H1 (cell line): Measurements from ENCODE around the gene UBR1. TPM values are rescaled to one million over a fixed set of nuclear protein-coding genes. Genes with fewer than 3 reads are reported as not detected.

Experiments
- CTCF ChIA-PET: fragments of 300-600 bp; sonication (Branson Sonifier 250); formaldehyde crosslinking; loops from one replicate; lab custom pipeline; 2021; ENCODE audit not compliant: partially characterized antibody; lab: Charles Lee
- POLR2A ChIA-PET: fragments of 300-600 bp; sonication (Branson Sonifier 250); formaldehyde crosslinking; loops from one replicate; lab custom pipeline; 2021; ENCODE audit warnings: inconsistent platforms; ENCODE audit not compliant: partially characterized antibody; lab: Charles Lee
- DNase-seq, 2 experiments: peaks; one replicate each; pipeline versions ENCODE4 v3.0.0 to v3.0.0-alpha.2; 2010 to 2022; ENCODE audit warnings: low spot score in 2 of 2, low read depth in 1 of 2, mixed read lengths in 1 of 2
- FAIRE-seq: peaks from 2 replicates; lab custom pipeline; 2011; peaks lifted over from hg19 to GRCh38; lab: Jason Lieb, UNC
- H2AFZ ChIP-seq: 2 replicates; pipeline ENCODE4 v1.8.1; 2012; ENCODE audit warnings: low read length, inconsistent platforms
- H2AK5ac ChIP-seq: 2 replicates; pipeline ENCODE4 v1.6.1; 2013; ENCODE audit warnings: low read depth, low read length
- H2BK120ac ChIP-seq: replicated peaks from 2 replicates; pipeline ENCODE3; 2013; ENCODE audit warnings: low read depth, low read length, inconsistent platforms
- H2BK12ac ChIP-seq: 2 replicates; pipeline ENCODE4 v1.6.1; 2013; ENCODE audit warnings: low read depth, low read length
- H2BK15ac ChIP-seq: 2 replicates; pipeline ENCODE4 v1.6.1; 2013; ENCODE audit warnings: low read length
- H2BK20ac ChIP-seq: 2 replicates; pipeline ENCODE4 v1.6.1; 2013; ENCODE audit warnings: low read length
- H2BK5ac ChIP-seq: 2 replicates; pipeline ENCODE4 v1.6.1; 2013; ENCODE audit warnings: low read depth, low read length
- H3K14ac ChIP-seq: 2 replicates; pipeline ENCODE4 v1.6.1; 2013; ENCODE audit warnings: inconsistent platforms; ENCODE audit not compliant: insufficient read length
- H3K18ac ChIP-seq: 2 replicates; pipeline ENCODE4 v1.6.1; 2013; ENCODE audit warnings: low read length; ENCODE audit errors: extremely low read depth
- H3K23ac ChIP-seq: 2 replicates; pipeline ENCODE4 v1.6.1; 2013; ENCODE audit warnings: inconsistent platforms; ENCODE audit not compliant: insufficient read length
- H3K23me2 ChIP-seq: 2 replicates; pipeline ENCODE4 v1.6.1; 2013; ENCODE audit warnings: low read depth, low read length
- H3K27ac ChIP-seq: 2 replicates; pipeline ENCODE4 v1.6.1; 2011; ENCODE audit warnings: low read depth, low read length, inconsistent platforms
- H3K27me3 ChIP-seq, 4 experiments: replicated peaks in 1 of 4; 1 replicate in 1 of 4; 2 replicates in 3 of 4; pipeline versions ENCODE4 v1.6.1 to v1.8.1; 2011 to 2013; ENCODE audit warnings: low read length in 3 of 4, mild to moderate bottlenecking in 3 of 4, inconsistent platforms in 2 of 4, mixed read lengths in 2 of 4, moderate library complexity in 1 of 4; ENCODE audit not compliant: control insufficient read depth in 3 of 4, insufficient read depth in 3 of 4; ENCODE audit errors: extremely low read depth in 1 of 4
- H3K36me3 ChIP-seq, 4 experiments: 2 replicates each; pipeline versions ENCODE4 v1.6.1 to v1.8.1; 2011 to 2013; ENCODE audit warnings: mild to moderate bottlenecking in 4 of 4, low read length in 3 of 4, moderate library complexity in 2 of 4, control low read depth in 1 of 4, inconsistent platforms in 1 of 4; ENCODE audit not compliant: insufficient read depth in 4 of 4, control insufficient read depth in 2 of 4
- H3K4ac ChIP-seq: replicated peaks from 2 replicates; pipeline ENCODE3; 2013; ENCODE audit warnings: low read length, low read depth, mixed read lengths, inconsistent platforms; ENCODE audit not compliant: insufficient read length
- H3K4me1 ChIP-seq, 4 experiments: replicated peaks in 1 of 4; 1 replicate in 1 of 4; 2 replicates in 3 of 4; pipeline versions ENCODE4 v1.6.1 to v1.8.1; 2011 to 2013; ENCODE audit warnings: low read length in 3 of 4, inconsistent platforms in 2 of 4, mixed read lengths in 1 of 4; ENCODE audit not compliant: insufficient read depth in 4 of 4, control insufficient read depth in 3 of 4
- H3K4me2 ChIP-seq, 2 experiments: 2 replicates each; pipeline versions ENCODE4 v1.6.1 to v1.8.1; 2011 to 2013; ENCODE audit warnings: low read depth in 2 of 2, low read length in 2 of 2, control low read depth in 1 of 2, inconsistent platforms in 1 of 2, mild to moderate bottlenecking in 1 of 2; ENCODE audit not compliant: insufficient read depth in 1 of 2
- H3K4me3 ChIP-seq, 4 experiments: fragments of 200-600, 300-600 bp in 1 of 4; sonication (generic), shearing (Covaris generic), sonication (Bioruptor Twin) in 1 of 4; 2 replicates each; pipeline versions ENCODE4 v1.5.1 to v1.8.1; 2011 to 2016; ENCODE audit warnings: low read length in 4 of 4, low read depth in 3 of 4, control low read depth in 2 of 4, inconsistent platforms in 2 of 4, mild to moderate bottlenecking in 2 of 4, mixed read lengths in 1 of 4, moderate library complexity in 1 of 4; ENCODE audit not compliant: insufficient read depth in 2 of 4; ENCODE audit errors: extremely low read depth in 1 of 4
- H3K56ac ChIP-seq: replicated peaks from 2 replicates; pipeline ENCODE3; 2013; ENCODE audit warnings: low read depth, mild to moderate bottlenecking, mixed read lengths, low read length, inconsistent platforms; ENCODE audit not compliant: insufficient read length
- H3K79me1 ChIP-seq: 2 replicates; pipeline ENCODE4 v1.6.1; 2013; ENCODE audit warnings: low read depth, low read length, control low read depth
- H3K79me2 ChIP-seq, 2 experiments: 2 replicates each; pipeline versions ENCODE4 v1.6.1 to v1.8.1; 2012 to 2013; ENCODE audit warnings: low read length in 2 of 2, mild to moderate bottlenecking in 2 of 2, inconsistent platforms in 1 of 2; ENCODE audit not compliant: insufficient read depth in 2 of 2, control insufficient read depth in 1 of 2
- H3K9ac ChIP-seq, 4 experiments: replicated peaks in 1 of 4; 1 replicate in 1 of 4; 2 replicates in 3 of 4; pipeline versions ENCODE4 v1.6.1 to v1.8.1; 2011 to 2013; ENCODE audit warnings: low read depth in 3 of 4, low read length in 3 of 4, control low read depth in 2 of 4, mild to moderate bottlenecking in 2 of 4, moderate library complexity in 2 of 4, inconsistent platforms in 1 of 4; ENCODE audit errors: extremely low read depth in 1 of 4
- H3K9me3 ChIP-seq, 2 experiments: 2 replicates each; pipeline versions ENCODE4 v1.6.1 to v1.8.1; 2012 to 2013; ENCODE audit warnings: mild to moderate bottlenecking in 2 of 2, moderate library complexity in 2 of 2, control low read depth in 1 of 2, inconsistent platforms in 1 of 2, low read depth in 1 of 2, low read length in 1 of 2, mixed read lengths in 1 of 2; ENCODE audit not compliant: insufficient read depth in 2 of 2
- H4K20me1 ChIP-seq, 2 experiments: replicated peaks in 1 of 2; 2 replicates each; pipeline versions ENCODE3 to v1.8.1; 2011 to 2013; ENCODE audit warnings: inconsistent platforms in 2 of 2, low read length in 2 of 2, mild to moderate bottlenecking in 1 of 2; ENCODE audit not compliant: insufficient read depth in 2 of 2, control insufficient read depth in 1 of 2
- H4K5ac ChIP-seq: 2 replicates; pipeline ENCODE4 v1.6.1; 2013; ENCODE audit warnings: low read length, low read depth, mixed read lengths, inconsistent platforms; ENCODE audit not compliant: insufficient read length
- H4K8ac ChIP-seq: 2 replicates; pipeline ENCODE4 v1.8.0; 2013; ENCODE audit warnings: mild to moderate bottlenecking, moderate library complexity, low read length, inconsistent platforms; ENCODE audit not compliant: insufficient read depth; ENCODE audit errors: extremely low read depth
- H4K91ac ChIP-seq: replicated peaks from 2 replicates; pipeline ENCODE3; 2013; ENCODE audit warnings: low read length, mixed read lengths, inconsistent platforms; ENCODE audit not compliant: insufficient read length
- KDM1A ChIP-seq: fragments of 200-600, 300-600 bp; sonication (generic); IDR thresholded peaks from 2 replicates; pipeline ENCODE4 v1.7.1; 2016; ENCODE audit warnings: mild to moderate bottlenecking, low read length, borderline replicate concordance
- KDM5A ChIP-seq: fragments of 200-600 bp; IDR thresholded peaks from 2 replicates; pipeline ENCODE4 v1.7.1; 2012; ENCODE audit warnings: mild to moderate bottlenecking, low read length, inconsistent platforms, mixed read lengths
- NANOG ChIP-seq: IDR thresholded peaks from 2 replicates; pipeline ENCODE4 v1.6.1; 2011; ENCODE audit warnings: low read length, low read depth, mild to moderate bottlenecking, inconsistent platforms; ENCODE audit not compliant: insufficient read depth, poor library complexity, severe bottlenecking
- PHF8 ChIP-seq: fragments of 200-600 bp; sonication (generic); conservative IDR thresholded peaks from 2 replicates; pipeline ENCODE4 v1.7.1; 2012; ENCODE audit warnings: low read depth, mild to moderate bottlenecking, inconsistent platforms, low read length, moderate library complexity
- RBBP5 ChIP-seq: IDR thresholded peaks from 2 replicates; pipeline ENCODE4 v1.7.1; 2012; ENCODE audit warnings: low read depth, mild to moderate bottlenecking, inconsistent platforms, low read length, moderate library complexity, borderline replicate concordance
- SRF ChIP-seq: IDR thresholded peaks from 2 replicates; pipeline ENCODE4 v1.6.1; 2011; ENCODE audit warnings: mild to moderate bottlenecking, low read depth, low read length, moderate library complexity
- TAF7 ChIP-seq: optimal IDR thresholded peaks from 2 replicates; pipeline ENCODE3; 2011; ENCODE audit warnings: low read depth, mild to moderate bottlenecking, inconsistent platforms, low read length, moderate library complexity, borderline replicate concordance
- YY1 ChIP-seq: IDR thresholded peaks from 2 replicates; pipeline ENCODE4 v1.6.1; 2011; ENCODE audit warnings: low read depth, mild to moderate bottlenecking, low read length
- WGBS, 2 experiments: shearing (Covaris generic) in 1 of 2; methylation state at CpG; one replicate each; pipeline versions ENCODE4 v1.1.6 to v1.1.7; 2013 to 2015; ENCODE audit warnings: low lambda C conversion rate in 2 of 2, mixed read lengths in 2 of 2, inconsistent platforms in 1 of 2, low coverage in 1 of 2, missing lambda C conversion rate in 1 of 2; ENCODE audit not compliant: insufficient replicate concordance in 2 of 2, insufficient coverage in 1 of 2, insufficient read length in 1 of 2; ENCODE audit errors: extremely low coverage in 1 of 2, missing lambda C conversion rate in 1 of 2; 5-methylcytosine and 5-hydroxymethylcytosine counted together
- polyA plus RNA-seq, 7 experiments: library from polyadenylated mRNA; depleted of rRNA in 3 of 7; stranded (reverse) in 5 of 7; unstranded in 2 of 7; fragments of >200 nt in 5 of 7; fragments of 200-250 nt in 2 of 7; gene quantifications; 1 replicate in 5 of 7; 2 replicates in 1 of 7; 4 replicates in 1 of 7; pipeline versions ENCODE4 v1.2.1 to v1.2.3, GENCODE V29; 2011 to 2013; ENCODE audit warnings: missing spikeins in 2 of 7, mixed read lengths in 2 of 7
- total RNA-seq: library from RNA; stranded (reverse); fragmentation: NEBNext Ultra II Directional; extraction: Animal tissue kit (Norgen Biotek cat#: 25700); gene quantifications from 2 replicates; pipeline ENCODE4 v1.2.1, GENCODE V29; 2021
- TF ChIP-seq, protein P1 (sequence below), 3 experiments: IDR thresholded peaks; 1 replicate in 2 of 3; 2 replicates in 1 of 3; pipeline versions ENCODE4 v1.5.1 to v1.6.1; 2011; ENCODE audit warnings: low read length in 3 of 3, mild to moderate bottlenecking in 3 of 3, inconsistent platforms in 2 of 3, low read depth in 1 of 3, moderate library complexity in 1 of 3; ENCODE audit not compliant: insufficient read depth in 1 of 3; ENCODE audit errors: control extremely low read depth in 1 of 3

UBR1 gene
- total and polyA plus RNA-seq, 2 of the 8 experiments (the other 6 are each of a cell fraction or from before 2014, with no cell fraction given), result 3.7 to 18.7 TPM

DNA sequence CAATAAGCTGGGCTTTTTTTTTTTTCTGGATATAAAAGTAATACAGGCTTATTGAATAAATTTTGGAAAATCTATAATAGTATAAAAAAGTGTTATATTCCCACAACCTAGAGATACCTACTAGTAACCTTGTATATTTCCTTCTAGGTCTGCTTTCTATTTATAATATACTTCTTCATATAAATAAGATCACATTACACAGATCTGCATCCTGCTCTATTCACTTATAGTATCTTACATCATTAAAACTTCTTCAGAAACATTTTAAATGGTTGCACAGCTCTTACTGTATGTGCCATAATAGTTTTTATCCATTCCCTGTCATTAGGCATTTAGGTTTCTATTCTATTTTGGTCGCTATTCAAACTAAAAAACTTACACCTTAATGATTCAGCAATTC lies 98.3 kb downstream of the UBR1 start:
- Histone ChIP-seq H3K14ac (no peak overlapping the region), H3K36me3 (peaks cover 0 to 31% (median 16%) of the 10 kb centered on the region in 4 experiments; a peak in 4 of 8 replicates), H3K27ac (no peak overlapping the region), H3K4me2 (no peak overlapping the region), H2BK20ac (no peak overlapping the region), H2BK5ac (no peak overlapping the region), H3K79me2 (no peaks in the 10 kb centered on the region), H3K4me1 (no peaks in the 10 kb centered on the region), H3K79me1 (no peaks in the 10 kb centered on the region), H3K27me3 (no peaks in the 10 kb centered on the region), H3K23me2 (no peaks in the 10 kb centered on the region), H2AFZ (no peak overlapping the region), H3K23ac (no peak overlapping the region), H4K5ac (no peak overlapping the region), H2BK12ac (no peak overlapping the region), H3K18ac (no peak overlapping the region), H3K56ac (no peak overlapping the region), H3K9ac (no peak overlapping the region), H4K8ac (no peak overlapping the region), H3K4me3 (no peak overlapping the region), H2BK120ac (no peak overlapping the region), H4K91ac (no peak overlapping the region), H2BK15ac (no peak overlapping the region), H3K4ac (no peak overlapping the region), H4K20me1 (no peaks in the 10 kb centered on the region), H3K9me3 (peaks cover 3 to 16% of the 10 kb centered on the region in 2 experiments; a peak in 2 of 4 replicates), H2AK5ac (no peak overlapping the region)
- ChIA-PET CTCF (no interaction called here), POLR2A (no interaction called here)
- WGBS, 2 experiments, result 96% methylated on average over 1 of the region's 1 CpG; no CpG with 5 or more reads in 1 of the 2 experiments
- FAIRE-seq, result no peak
- TF ChIP-seq KDM1A (no peak), TAF7 (no peak), KDM5A (no peak), RBBP5 (no peak), PHF8 (no peak), SRF (no peak), YY1 (no peak), NANOG (no peak)
- TF ChIP-seq, protein P1, sequence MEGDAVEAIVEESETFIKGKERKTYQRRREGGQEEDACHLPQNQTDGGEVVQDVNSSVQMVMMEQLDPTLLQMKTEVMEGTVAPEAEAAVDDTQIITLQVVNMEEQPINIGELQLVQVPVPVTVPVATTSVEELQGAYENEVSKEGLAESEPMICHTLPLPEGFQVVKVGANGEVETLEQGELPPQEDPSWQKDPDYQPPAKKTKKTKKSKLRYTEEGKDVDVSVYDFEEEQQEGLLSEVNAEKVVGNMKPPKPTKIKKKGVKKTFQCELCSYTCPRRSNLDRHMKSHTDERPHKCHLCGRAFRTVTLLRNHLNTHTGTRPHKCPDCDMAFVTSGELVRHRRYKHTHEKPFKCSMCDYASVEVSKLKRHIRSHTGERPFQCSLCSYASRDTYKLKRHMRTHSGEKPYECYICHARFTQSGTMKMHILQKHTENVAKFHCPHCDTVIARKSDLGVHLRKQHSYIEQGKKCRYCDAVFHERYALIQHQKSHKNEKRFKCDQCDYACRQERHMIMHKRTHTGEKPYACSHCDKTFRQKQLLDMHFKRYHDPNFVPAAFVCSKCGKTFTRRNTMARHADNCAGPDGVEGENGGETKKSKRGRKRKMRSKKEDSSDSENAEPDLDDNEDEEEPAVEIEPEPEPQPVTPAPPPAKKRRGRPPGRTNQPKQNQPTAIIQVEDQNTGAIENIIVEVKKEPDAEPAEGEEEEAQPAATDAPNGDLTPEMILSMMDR (IDR thresholded peaks at IDR 0.05; ENCODE audit: control extremely low read depth in 1 of 3, insufficient read depth in 1 of 3, low read depth in 1 of 3, low read length in 3 of 3), result no peak
- no peak for DNase-seq
